NCI-H524 (cell line): Measurements from ENCODE around the gene HARBI1.
A peak's percentile ranks its signal among the peaks of the same experiment; 100 is the strongest.
"Not testable (repeated sequence)": the region's sequence is repeated elsewhere in the genome, so short reads cannot be mapped to it uniquely, and the experiment has no call there.

Source experiments
- DNase-seq, 2 experiments: peaks; one replicate each; lab custom pipeline; 2025; lab: John Stamatoyannopoulos, UW

Gene HARBI1

DNA sequence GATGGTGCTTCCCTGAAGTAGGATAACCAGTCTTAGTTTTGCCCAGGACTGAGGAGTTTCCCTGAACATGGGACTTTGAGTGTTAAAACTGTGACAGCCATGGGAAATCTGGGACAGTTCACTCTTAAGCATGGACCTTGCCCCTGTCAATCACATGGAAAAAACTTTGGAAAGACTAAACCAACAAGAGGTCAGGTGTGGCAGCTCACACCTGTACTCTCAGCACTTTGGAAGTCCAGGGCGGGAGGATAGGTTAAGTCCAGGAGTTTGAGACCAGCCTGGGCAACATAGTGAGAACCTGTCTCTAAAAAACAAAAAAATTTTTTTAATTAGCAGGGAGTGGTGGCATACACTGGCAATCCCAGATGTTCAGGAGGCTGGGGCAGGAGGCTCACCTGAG is 19.9 kb downstream of the HARBI1 start:
- no peak for DNase-seq

- no peak for DNase-seq
These were observed 22.2 kb downstream of the HARBI1 start for GRCh38 chr11:46594785-46595184.

GRCh38 chr11:46594374-46594700 is 22.7 kb downstream of the HARBI1 start:
- no peak for DNase-seq

GRCh38 chr11:46593550-46594373 is 23.3 kb downstream of the HARBI1 start, which contains the start of gene AMBRA1:
Gene AMBRA1, minus strand, starts transcription at chr11:46594023. Its CDS starts 45,643 bp downstream, at chr11:46548380.
- peak; percentile 32 to 84 for DNase-seq

GRCh38 chr11:46590740-46591605 is 26.1 kb downstream of the HARBI1 start:
- no peak for DNase-seq

GRCh38 chr11:46588915-46589314 is 28.1 kb downstream of the HARBI1 start:
- DNase-seq: no peak

DNA sequence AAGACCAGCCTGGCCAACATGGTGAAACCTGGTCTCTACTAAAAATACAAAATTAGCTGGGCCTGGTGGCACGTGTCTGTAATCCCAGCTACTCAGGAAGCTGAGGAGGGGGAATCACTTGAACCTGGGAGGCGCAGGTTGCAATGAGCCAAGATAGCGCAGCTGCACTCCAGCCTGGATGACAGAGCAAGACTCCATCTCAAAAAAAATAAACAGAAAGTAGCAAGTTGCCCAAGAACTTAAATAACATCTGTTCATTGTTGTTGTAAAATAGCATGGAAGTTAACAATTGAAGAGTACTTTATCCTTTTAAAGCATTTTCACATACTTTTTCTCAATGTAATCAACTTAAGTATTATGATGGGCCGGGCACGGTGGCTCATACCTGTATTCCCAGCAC is 28.9 kb downstream of the HARBI1 start:
- no peak for DNase-seq

GRCh38 chr11:46583513-46583912 is 33.5 kb downstream of the HARBI1 start:
- not testable (repeated sequence) for DNase-seq

DNA sequence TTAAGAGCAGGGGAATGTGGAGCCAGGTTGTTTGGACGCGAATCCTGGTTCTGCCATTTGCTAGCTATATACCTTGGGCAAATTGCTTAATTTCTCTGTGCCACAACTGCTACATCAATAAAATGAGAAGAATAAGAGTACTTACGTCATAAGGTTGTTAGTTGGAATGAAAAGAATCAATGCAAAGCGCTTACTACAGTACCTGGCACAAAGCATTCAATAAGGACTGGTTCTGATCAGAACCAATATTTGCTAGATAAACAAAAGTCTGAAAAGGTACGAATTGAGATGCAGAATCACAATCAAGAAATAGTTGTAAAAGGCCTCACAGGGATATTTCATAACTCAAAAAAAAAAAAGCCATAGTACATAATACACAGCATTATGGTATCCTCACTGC is 34.4 kb downstream of the HARBI1 start:
- no peak for DNase-seq

- DNase-seq: no peak
These were observed 40.0 kb downstream of the HARBI1 start for GRCh38 chr11:46577058-46577457.

DNA sequence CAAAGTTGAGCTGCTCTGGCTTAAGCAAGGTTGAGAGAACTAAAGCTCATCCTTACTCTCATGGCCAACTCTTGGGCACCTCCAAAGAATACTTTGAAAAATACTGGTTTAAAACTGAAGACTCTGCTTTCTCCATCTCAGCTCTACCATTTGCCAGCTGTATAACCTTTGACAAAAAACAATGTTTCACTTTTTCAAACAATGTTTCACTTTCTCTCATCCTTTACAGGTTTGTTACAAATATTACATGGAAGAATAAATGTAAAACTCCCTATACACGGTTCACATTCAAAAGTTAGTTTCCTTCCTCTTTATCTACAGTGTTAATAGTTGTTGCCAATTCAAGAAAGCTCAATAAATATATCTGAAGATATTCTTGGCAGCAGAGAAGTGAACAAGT is 42.4 kb downstream of the HARBI1 start:
- no peak for DNase-seq

- no peak for DNase-seq
These were observed 46.1 kb downstream of the HARBI1 start for GRCh38 chr11:46570790-46571398.

DNA sequence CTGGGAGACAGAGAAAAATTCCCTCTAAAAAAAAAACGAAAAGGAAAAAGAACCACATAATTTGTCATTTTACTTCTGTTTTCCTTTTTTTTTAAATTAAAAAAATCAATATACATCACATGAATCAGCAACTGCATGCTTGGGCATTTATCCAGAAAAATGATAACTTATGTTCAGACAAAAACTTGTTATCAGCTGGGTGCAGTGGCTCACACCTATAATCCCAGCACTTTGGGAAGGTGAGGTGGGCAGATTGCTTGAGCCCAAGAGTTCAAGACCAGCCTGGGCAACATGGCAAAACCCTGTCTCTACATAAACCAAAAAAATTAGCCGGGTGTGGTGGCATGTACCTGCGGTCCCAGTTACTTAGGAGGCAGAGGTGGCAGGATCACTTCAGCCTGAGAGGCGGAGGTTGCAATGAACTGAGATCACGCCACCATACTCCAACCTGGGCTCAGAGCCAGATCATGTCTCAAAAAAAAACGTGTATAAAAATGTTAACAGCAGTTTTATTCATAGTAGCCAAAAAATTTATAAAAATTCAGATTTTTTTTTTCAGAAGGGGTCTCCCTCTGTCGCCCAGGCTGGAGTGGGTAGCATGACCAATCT is 51.7 kb downstream of the HARBI1 start:
- DNase-seq: no peak

GRCh38 chr11:46564459-46564858 is 52.6 kb downstream of the HARBI1 start:
- DNase-seq: no peak

DNA sequence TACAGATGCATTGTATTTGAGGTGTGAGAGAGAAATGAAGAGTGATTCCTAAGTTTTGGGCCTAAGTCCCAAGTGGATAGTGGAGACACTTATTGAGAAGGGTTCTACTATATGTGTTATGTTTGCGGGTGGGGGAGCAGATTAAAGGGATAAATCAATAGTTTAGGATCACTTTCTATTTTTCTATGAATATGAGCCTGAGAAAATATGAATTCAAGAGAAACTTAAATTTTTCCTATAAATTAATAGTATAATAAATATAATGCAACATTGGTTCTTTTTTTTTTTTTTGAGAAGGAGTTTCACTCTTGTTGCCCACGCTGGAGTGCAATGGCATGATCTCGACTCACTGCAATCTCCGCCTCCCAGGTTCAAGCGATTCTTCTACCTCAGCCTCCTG is 54.5 kb downstream of the HARBI1 start:
- DNase-seq: no peak

DNA sequence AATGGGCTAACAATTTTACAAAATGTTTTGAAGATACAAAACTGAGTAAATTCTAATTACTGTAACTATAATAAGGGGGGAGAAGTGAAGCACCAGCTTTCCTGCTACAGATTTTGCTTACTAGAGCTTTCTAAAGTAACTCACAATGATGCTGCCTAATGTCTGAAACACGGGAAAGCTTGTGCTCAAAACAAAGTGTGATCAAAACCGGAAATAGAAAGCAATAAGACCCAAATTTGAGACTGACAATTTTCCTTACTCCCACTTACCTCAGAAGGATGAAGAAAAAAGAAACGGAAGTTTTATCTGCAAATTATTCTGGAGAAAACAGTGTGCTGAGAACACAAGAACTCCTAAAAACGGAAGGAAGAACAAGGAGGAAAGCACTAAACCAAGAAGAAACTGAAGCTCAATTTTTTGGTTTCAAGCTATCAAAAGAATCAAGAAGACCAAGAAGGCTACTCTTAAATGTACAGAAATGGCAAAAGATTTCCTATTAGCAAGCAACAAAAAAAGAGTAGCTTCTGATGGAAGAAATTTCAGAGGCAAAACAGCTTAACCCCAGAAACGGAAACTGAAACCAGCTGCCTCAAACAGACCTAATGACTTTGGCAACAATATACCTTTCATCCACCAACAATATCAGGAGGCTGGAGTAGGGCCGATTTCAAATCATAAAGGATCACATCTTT is 56.6 kb downstream of the HARBI1 start:
- no peak for DNase-seq

- no peak for DNase-seq
These were observed 57.2 kb downstream of the HARBI1 start for GRCh38 chr11:46559815-46560214.

DNA sequence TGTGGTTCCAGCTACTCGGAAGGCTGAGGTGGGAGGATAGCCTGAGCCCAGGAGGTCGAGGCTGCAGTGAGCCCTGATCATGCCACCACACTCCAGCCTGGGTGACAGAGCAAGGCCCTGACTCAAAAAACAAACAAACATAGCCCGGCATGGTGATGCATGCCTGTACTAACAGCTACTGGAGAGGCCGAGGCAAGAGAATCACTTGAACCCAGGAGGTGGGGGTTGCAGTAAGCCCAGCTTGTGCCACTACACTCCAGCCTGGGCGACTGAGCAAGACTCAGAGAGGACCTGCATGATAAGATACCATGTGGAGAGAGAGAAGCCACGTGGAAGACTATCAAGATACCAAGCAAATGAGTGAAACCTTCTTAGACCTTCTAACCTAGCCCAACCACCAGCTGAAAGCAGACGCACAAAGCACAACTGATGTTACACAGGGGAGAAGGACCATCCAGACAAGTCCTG is 59.3 kb downstream of the HARBI1 start:
- DNase-seq: no peak

GRCh38 chr11:46555267-46556054 is 61.6 kb downstream of the HARBI1 start:
- DNase-seq: no peak

DNA sequence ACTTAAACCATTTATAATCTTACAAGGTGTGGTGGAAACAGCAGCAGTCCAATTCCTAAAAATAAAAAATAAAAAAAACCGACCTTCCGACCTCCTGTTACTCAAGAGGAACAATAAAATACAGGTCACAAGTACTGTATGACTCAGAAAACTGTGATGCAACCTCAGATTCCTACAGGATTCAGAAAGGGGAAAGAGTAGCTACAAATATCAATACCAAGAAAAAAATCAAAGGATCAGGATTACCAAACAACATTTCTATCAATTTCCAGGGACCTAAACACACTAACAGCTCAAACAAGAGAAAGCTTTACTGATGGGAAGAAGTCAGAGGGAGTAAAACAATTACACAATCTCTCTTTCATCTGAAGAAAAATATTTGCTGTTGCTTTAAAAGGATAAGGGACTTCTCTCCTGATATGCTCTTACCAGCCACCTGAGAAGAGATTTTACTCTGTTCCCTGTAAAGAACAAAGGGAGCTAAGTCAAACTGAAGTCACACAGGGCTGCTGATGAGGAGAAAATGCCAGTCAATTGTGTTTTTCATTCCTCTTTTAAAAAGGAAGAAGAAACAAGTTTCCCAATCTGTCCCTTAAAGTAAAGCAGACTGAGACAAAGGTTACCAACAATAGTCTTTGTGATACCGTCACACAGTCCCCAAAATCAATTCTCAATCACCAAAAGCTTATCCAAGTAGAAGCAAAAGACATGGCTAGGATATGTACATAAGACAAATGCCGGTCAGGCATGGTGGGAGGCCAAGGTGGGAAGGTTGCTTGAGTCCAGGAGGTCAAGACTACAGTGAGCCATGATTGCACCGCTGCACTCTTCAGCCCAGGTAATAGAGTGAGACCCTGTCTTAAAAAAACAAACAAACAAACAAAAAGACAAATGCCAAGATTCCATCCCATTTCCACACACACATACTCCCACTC is 62.5 kb downstream of the HARBI1 start:
- no peak for DNase-seq
